ENCODE measurements around the gene ACTL6B.

Gene ACTL6B

DNA sequence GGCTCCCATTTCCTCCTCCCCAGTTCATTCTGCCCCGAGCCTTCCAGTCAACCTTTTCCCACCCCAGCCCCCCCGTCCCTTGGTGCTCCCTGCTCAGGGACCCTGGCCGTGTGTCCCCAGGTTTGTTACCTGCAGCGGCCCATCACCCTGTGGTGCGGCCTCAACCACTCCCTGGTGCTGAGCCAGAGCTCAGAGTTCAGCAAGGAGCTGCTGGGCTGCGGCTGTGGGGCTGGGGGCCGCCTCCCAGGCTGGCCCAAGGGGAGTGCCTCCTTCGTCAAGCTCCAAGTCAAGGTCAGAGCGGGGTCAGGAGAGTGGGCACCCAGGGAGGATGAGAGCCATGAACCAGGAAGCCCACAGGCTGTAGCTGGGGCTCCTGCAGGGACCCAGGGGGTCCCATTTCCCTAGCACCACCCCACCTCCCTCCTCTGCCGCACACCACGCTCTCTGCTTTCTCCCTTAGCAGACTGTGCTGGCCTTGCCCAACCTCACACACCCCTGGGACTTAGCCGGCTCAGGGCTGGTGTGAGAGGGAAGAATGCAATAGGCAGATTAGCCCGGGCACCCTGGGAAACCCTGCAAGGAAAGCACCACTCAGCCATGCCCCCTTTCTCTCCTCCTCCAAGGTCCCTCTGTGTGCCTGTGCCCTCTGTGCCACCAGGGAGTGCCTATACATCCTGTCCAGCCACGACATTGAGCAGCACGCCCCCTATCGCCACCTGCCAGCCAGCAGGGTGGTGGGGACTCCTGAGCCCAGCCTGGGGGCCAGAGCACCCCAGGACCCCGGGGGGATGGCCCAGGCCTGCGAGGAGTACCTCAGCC is 56.1 kb downstream of the ACTL6B start:
- DNase-seq: no peak

DNA sequence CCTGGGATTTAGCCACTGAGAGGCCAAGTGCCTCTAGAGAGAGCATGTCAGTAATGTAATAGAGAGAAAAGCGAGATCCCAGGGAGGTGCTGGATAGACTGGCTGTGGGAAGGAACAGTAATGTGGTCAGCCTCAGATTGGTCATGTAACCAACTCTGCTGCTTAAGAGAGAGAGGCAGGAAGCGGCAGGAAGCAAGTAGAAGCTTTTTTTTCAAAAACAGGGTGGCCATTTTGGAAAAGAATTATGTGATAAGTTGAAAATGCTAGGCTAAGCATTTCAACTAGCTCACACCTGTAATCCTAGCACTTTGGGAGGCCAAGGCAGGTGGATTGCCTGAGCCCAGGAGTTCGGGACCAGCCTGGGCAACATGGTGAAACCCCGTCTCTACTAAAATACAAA is 57.8 kb downstream of the ACTL6B start:
- DNase-seq: no peak

GRCh38 chr7:100595188-100595587 is 61.1 kb downstream of the ACTL6B start:
- DNase-seq: no peak
